Bronchial smooth muscle cell (primary cell): ENCODE results near the gene CSTB. TPM values are rescaled to one million over a fixed set of nuclear protein-coding genes. Genes with fewer than 3 reads are reported as not detected.

ENCODE experiments used
- total RNA-seq: library from RNA; depleted of rRNA; stranded (reverse); fragments of >200 nt; gene quantifications from 2 replicates; pipeline ENCODE4 v1.2.1, GENCODE V29; 2014

CSTB gene, protein sequence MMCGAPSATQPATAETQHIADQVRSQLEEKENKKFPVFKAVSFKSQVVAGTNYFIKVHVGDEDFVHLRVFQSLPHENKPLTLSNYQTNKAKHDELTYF
- 19.9 and 21.6 TPM in 2 replicates for total RNA-seq

DNA sequence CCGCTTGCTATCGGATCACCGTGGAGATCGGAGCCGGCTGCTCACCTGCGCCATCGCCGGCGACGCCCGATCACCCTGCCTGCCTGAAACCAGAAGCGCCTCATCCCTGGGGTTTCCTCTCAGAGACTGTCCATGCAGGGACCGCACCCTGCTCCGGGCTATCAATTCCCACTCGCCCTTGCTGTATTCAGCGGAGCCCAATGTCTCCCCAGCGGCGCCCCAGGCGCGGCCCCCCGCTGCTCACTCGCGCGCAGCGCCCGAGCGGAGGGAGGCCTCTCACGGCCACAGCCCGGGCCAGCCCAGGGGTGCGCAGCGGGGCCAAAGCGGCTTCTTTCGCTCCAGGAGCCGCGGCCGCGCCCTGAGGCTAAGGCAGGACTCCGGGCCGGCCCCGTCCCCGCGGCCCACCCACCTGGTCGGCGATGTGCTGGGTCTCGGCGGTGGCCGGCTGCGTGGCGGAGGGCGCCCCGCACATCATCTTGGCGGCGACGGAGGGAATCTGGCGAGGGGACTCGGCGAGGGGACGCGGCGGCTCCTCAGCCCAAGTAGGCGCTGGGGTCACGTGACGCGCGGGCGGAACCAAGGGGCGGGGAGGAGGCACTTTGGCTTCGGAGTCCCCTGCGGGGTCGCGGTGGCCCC lies at the start of gene CSTB:
Gene CSTB (minus strand): TSS at position 514 of the 636 bp plus-strand sequence. CDS start 39 bp downstream, at position 475.

GRCh38 chr21:43789276-43790009 lies 13.3 kb upstream of the CSTB start, which contains the start of gene RRP1:
Gene RRP1, plus strand, starts transcription at chr21:43789577. Its CDS starts 53 bp downstream, at chr21:43789630.

Other genes with a start within 250 kb of the CSTB start
- gene HSF2BP, start 116.8 kb downstream of the CSTB start, total RNA-seq = 0.77 and 1.6 TPM in 2 replicates
- gene RRP1B, start 116.7 kb downstream of the CSTB start, total RNA-seq = 10.5 and 11.8 TPM in 2 replicates
- 115 and 132 TPM in 2 replicates for gene PDXK, start 57.2 kb downstream of the CSTB start, total RNA-seq
- gene RRP1, start 13.3 kb upstream of the CSTB start, total RNA-seq = 12.3 and 13.4 TPM in 2 replicates
- 21.4 and 38.6 TPM in 2 replicates for gene AGPAT3, start 88.9 kb upstream of the CSTB start, total RNA-seq
- 9.9 and 12.1 TPM in 2 replicates for gene TRAPPC10, start 236.0 kb upstream of the CSTB start, total RNA-seq